ENCODE data around the gene CORO7.

Gene CORO7

GRCh38 chr16:4388271-4389021, 27.9 kb downstream of the CORO7 start:
- Histone ChIP-seq H2BK15ac (ENCODE audit: low read depth, poor library complexity, severe bottlenecking) (peak overlapping the region; percentile 74), H3K9me3 (ENCODE audit: control insufficient read depth, low read length) (no peaks in the 10 kb centered on the region), H3K23ac (ENCODE audit: low read length in 2 of 2) (no peak overlapping the region), H2BK5ac (ENCODE audit: low read depth, low read length, poor library complexity, severe bottlenecking) (no peak overlapping the region), H2BK120ac (ENCODE audit: low read depth, low read length) (peak overlapping the region; percentile 69), H3K4me1 (ENCODE audit: control insufficient read depth, insufficient read depth, low read depth, low read length) (peaks cover 77% of the 10 kb centered on the region), H3K14ac (ENCODE audit: low read length in 2 of 2) (peak overlapping the region in 1 of 2 experiments; percentile 84), H3K4ac (ENCODE audit: low read depth in 1 of 2, low read length in 2 of 2) (peak overlapping the region; percentile 38 to 73), H3K36me3 (ENCODE audit: control insufficient read depth in 1 of 2, insufficient read depth in 2 of 2, low read depth in 1 of 2, low read length in 2 of 2) (peaks cover 15 to 50% of the 10 kb centered on the region in 2 experiments), H3K27ac (ENCODE audit: low read length, poor library complexity, severe bottlenecking) (no peak overlapping the region), H3K27me3 (ENCODE audit: control insufficient read depth in 1 of 2, insufficient read depth in 1 of 2, low read length in 2 of 2) (no peaks in the 10 kb centered on the region), H2BK12ac (ENCODE audit: low read length in 2 of 2) (peak overlapping the region; percentile 80 to 93), H4K8ac (ENCODE audit: low read length) (peak overlapping the region; percentile 69), H2AFZ (ENCODE audit: low read depth, low read length) (no peak overlapping the region), H4K91ac (ENCODE audit: low read length) (peak overlapping the region; percentile 85), H3K18ac (ENCODE audit: low read depth in 1 of 2, low read length in 2 of 2) (peak overlapping the region; percentile 65 to 93), H3K4me3 (ENCODE audit: insufficient read depth in 1 of 2, low read depth in 1 of 2, low read length in 2 of 2) (no peak overlapping the region), H3K9ac (ENCODE audit: low read length) (peak overlapping the region; percentile 43), H2AK5ac (ENCODE audit: low read length, severe bottlenecking) (peak overlapping the region; percentile 86), H3K79me1 (replicated peaks; ENCODE audit: low read length, poor library complexity, severe bottlenecking) (peaks cover 10% of the 10 kb centered on the region), H3K4me2 (ENCODE audit: low read length, poor library complexity, severe bottlenecking) (no peak overlapping the region)
- 61% methylated on average over 19 of the region's 19 CpGs for WGBS
- DNase-seq = no peak

- no peak for DNase-seq
- Histone ChIP-seq H3K9ac (ENCODE audit: low read length) (peak overlapping the region; percentile 43), H3K4me1 (ENCODE audit: control insufficient read depth, insufficient read depth, low read depth, low read length) (peaks cover 71% of the 10 kb centered on the region), H3K4me3 (ENCODE audit: insufficient read depth in 1 of 2, low read depth in 1 of 2, low read length in 2 of 2) (no peak overlapping the region), H2AFZ (ENCODE audit: low read depth, low read length) (no peak overlapping the region), H3K23ac (ENCODE audit: low read length in 2 of 2) (no peak overlapping the region), H3K79me1 (replicated peaks; ENCODE audit: low read length, poor library complexity, severe bottlenecking) (peaks cover 10% of the 10 kb centered on the region), H2AK5ac (ENCODE audit: low read length, severe bottlenecking) (peak overlapping the region; percentile 40), H3K27me3 (ENCODE audit: control insufficient read depth in 1 of 2, insufficient read depth in 1 of 2, low read length in 2 of 2) (no peaks in the 10 kb centered on the region), H4K8ac (ENCODE audit: low read length) (peak overlapping the region; percentile 19), H4K91ac (ENCODE audit: low read length) (peak overlapping the region; percentile 73), H2BK15ac (ENCODE audit: low read depth, poor library complexity, severe bottlenecking) (peak overlapping the region; percentile 44), H2BK5ac (ENCODE audit: low read depth, low read length, poor library complexity, severe bottlenecking) (no peak overlapping the region), H3K9me3 (ENCODE audit: control insufficient read depth, low read length) (no peaks in the 10 kb centered on the region), H3K4me2 (ENCODE audit: low read length, poor library complexity, severe bottlenecking) (no peak overlapping the region), H2BK12ac (ENCODE audit: low read length in 2 of 2) (peak overlapping the region in 1 of 2 experiments; percentile 61), H2BK120ac (ENCODE audit: low read depth, low read length) (peak overlapping the region; percentile 69), H3K18ac (ENCODE audit: low read depth in 1 of 2, low read length in 2 of 2) (peak overlapping the region; percentile 19 to 93), H3K14ac (ENCODE audit: low read length in 2 of 2) (no peak overlapping the region), H3K4ac (ENCODE audit: low read depth in 1 of 2, low read length in 2 of 2) (peak overlapping the region in 1 of 2 experiments; percentile 29), H3K36me3 (ENCODE audit: control insufficient read depth in 1 of 2, insufficient read depth in 2 of 2, low read depth in 1 of 2, low read length in 2 of 2) (peaks cover 20 to 53% of the 10 kb centered on the region in 2 experiments), H3K27ac (ENCODE audit: low read length, poor library complexity, severe bottlenecking) (no peak overlapping the region)
- 96% methylated on average over 20 of the region's 20 CpGs for WGBS
Measured at GRCh38 chr16:4387781-4388180, 28.6 kb downstream of the CORO7 start.

GRCh38 chr16:4386951-4387565, 29.3 kb downstream of the CORO7 start:
- 77% methylated on average over 8 of the region's 10 CpGs for WGBS
- Histone ChIP-seq H3K4ac (ENCODE audit: low read depth in 1 of 2, low read length in 2 of 2) (peak overlapping the region in 1 of 2 experiments; percentile 70), H3K9ac (ENCODE audit: low read length) (peak overlapping the region; percentile 58), H3K23ac (ENCODE audit: low read length in 2 of 2) (no peak overlapping the region), H3K27ac (ENCODE audit: low read length, poor library complexity, severe bottlenecking) (no peak overlapping the region), H4K91ac (ENCODE audit: low read length) (peak overlapping the region; percentile 36), H2BK15ac (ENCODE audit: low read depth, poor library complexity, severe bottlenecking) (peak overlapping the region; percentile 44), H2BK12ac (ENCODE audit: low read length in 2 of 2) (peak overlapping the region in 1 of 2 experiments; percentile 75), H3K36me3 (ENCODE audit: control insufficient read depth in 1 of 2, insufficient read depth in 2 of 2, low read depth in 1 of 2, low read length in 2 of 2) (peaks cover 28 to 60% of the 10 kb centered on the region in 2 experiments), H3K14ac (ENCODE audit: low read length in 2 of 2) (no peak overlapping the region), H3K79me1 (replicated peaks; ENCODE audit: low read length, poor library complexity, severe bottlenecking) (peaks cover 17% of the 10 kb centered on the region), H3K4me2 (ENCODE audit: low read length, poor library complexity, severe bottlenecking) (no peak overlapping the region), H3K27me3 (ENCODE audit: control insufficient read depth in 1 of 2, insufficient read depth in 1 of 2, low read length in 2 of 2) (no peaks in the 10 kb centered on the region), H2BK120ac (ENCODE audit: low read depth, low read length) (no peak overlapping the region), H2AFZ (ENCODE audit: low read depth, low read length) (no peak overlapping the region), H2AK5ac (ENCODE audit: low read length, severe bottlenecking) (peak overlapping the region; percentile 73), H3K4me3 (ENCODE audit: insufficient read depth in 1 of 2, low read depth in 1 of 2, low read length in 2 of 2) (no peak overlapping the region), H2BK5ac (ENCODE audit: low read depth, low read length, poor library complexity, severe bottlenecking) (no peak overlapping the region), H4K8ac (ENCODE audit: low read length) (peak overlapping the region; percentile 64), H3K9me3 (ENCODE audit: control insufficient read depth, low read length) (no peaks in the 10 kb centered on the region), H3K18ac (ENCODE audit: low read depth in 1 of 2, low read length in 2 of 2) (peak overlapping the region; percentile 67 to 75), H3K4me1 (ENCODE audit: control insufficient read depth, insufficient read depth, low read depth, low read length) (peaks cover 66% of the 10 kb centered on the region)
- no peak for DNase-seq

GRCh38 chr16:4386451-4386805, 30.0 kb downstream of the CORO7 start:
- 67% methylated on average over 7 of the region's 8 CpGs for WGBS

More at GRCh38 chr16:4386451-4386805, 30.0 kb downstream of the CORO7 start:
- Histone ChIP-seq H2AFZ (ENCODE audit: low read depth, low read length) (no peak overlapping the region), H3K4ac (ENCODE audit: low read depth in 1 of 2, low read length in 2 of 2) (peak overlapping the region; percentile 56 to 70), H2AK5ac (ENCODE audit: low read length, severe bottlenecking) (peak overlapping the region; percentile 73), H3K27me3 (ENCODE audit: control insufficient read depth in 1 of 2, insufficient read depth in 1 of 2, low read length in 2 of 2) (no peaks in the 10 kb centered on the region), H3K23ac (ENCODE audit: low read length in 2 of 2) (no peak overlapping the region), H3K4me2 (ENCODE audit: low read length, poor library complexity, severe bottlenecking) (no peak overlapping the region), H3K9ac (ENCODE audit: low read length) (peak overlapping the region; percentile 58), H3K18ac (ENCODE audit: low read depth in 1 of 2, low read length in 2 of 2) (no peak overlapping the region), H3K14ac (ENCODE audit: low read length in 2 of 2) (no peak overlapping the region), H2BK120ac (ENCODE audit: low read depth, low read length) (no peak overlapping the region), H3K4me1 (ENCODE audit: control insufficient read depth, insufficient read depth, low read depth, low read length) (peaks cover 66% of the 10 kb centered on the region), H4K91ac (ENCODE audit: low read length) (no peak overlapping the region), H2BK12ac (ENCODE audit: low read length in 2 of 2) (no peak overlapping the region), H3K9me3 (ENCODE audit: control insufficient read depth, low read length) (no peaks in the 10 kb centered on the region), H2BK15ac (ENCODE audit: low read depth, poor library complexity, severe bottlenecking) (no peak overlapping the region), H4K8ac (ENCODE audit: low read length) (peak overlapping the region; percentile 73), H3K4me3 (ENCODE audit: insufficient read depth in 1 of 2, low read depth in 1 of 2, low read length in 2 of 2) (no peak overlapping the region), H3K27ac (ENCODE audit: low read length, poor library complexity, severe bottlenecking) (no peak overlapping the region), H3K79me1 (replicated peaks; ENCODE audit: low read length, poor library complexity, severe bottlenecking) (peaks cover 23% of the 10 kb centered on the region), H3K36me3 (ENCODE audit: control insufficient read depth in 1 of 2, insufficient read depth in 2 of 2, low read depth in 1 of 2, low read length in 2 of 2) (peaks cover 34 to 66% of the 10 kb centered on the region in 2 experiments), H2BK5ac (ENCODE audit: low read depth, low read length, poor library complexity, severe bottlenecking) (no peak overlapping the region)
- DNase-seq = no peak

Measured in mesenchymal stem cell (in vitro differentiated cells and primary cell).